Nephron progenitor cell (in vitro differentiated cells): ENCODE results near the gene DPP6.

Experiments
- DNase-seq: peaks from one replicate; pipeline ENCODE4 v3.0.0; 2021
- H3K27ac Mint-ChIP-seq: 2 replicates; pipeline ENCODE4 v1.8.0; 2021; ENCODE audit warnings: mild to moderate bottlenecking, moderate library complexity, mixed read lengths
- H3K27me3 Mint-ChIP-seq: 2 replicates; pipeline ENCODE4 v1.8.0; 2021; ENCODE audit warnings: mild to moderate bottlenecking, low read depth, mixed read lengths; ENCODE audit not compliant: poor library complexity
- H3K36me3 Mint-ChIP-seq: 2 replicates; pipeline ENCODE4 v1.8.0; 2021; ENCODE audit warnings: low read depth, mixed read lengths
- H3K4me1 Mint-ChIP-seq: 2 replicates; pipeline ENCODE4 v1.8.0; 2021; ENCODE audit warnings: mixed read lengths
- H3K4me3 Mint-ChIP-seq: 2 replicates; pipeline ENCODE4 v1.8.0; 2021; ENCODE audit warnings: mild to moderate bottlenecking, moderate library complexity, mixed read lengths
- H3K9me3 Mint-ChIP-seq: 2 replicates; pipeline ENCODE4 v1.8.0; 2021; ENCODE audit warnings: mild to moderate bottlenecking, moderate library complexity, mixed read lengths
- TF ChIP-seq, protein P1 (sequence below): fragments of 200-600 bp; sonication (generic); IDR thresholded peaks from 2 replicates; pipeline ENCODE4 v1.5.0; 2021; ENCODE audit warnings: antibody characterized with exemption

DPP6 gene

DNA sequence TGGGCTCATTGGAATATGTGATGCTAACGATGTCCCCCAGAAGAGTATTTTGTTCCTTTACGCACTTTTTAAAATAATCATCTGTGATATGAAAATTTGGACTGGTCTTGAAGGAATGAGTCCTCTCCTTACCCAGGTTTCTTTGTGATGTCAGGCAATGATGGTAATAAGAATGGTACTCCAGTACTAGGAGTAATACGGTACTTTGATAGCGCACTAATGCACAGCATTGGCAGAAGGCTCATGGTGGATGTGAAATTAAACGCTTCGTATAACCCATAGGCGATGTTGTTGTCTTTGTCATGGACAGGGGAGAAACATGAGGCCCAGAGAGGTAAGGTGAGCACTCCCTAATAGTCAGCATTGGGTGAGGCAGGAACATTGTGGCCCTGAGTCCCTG, 125.4 kb downstream of the DPP6 start:
- no peak for DNase-seq
- Mint-ChIP-seq H3K4me1 (no peaks in the 10 kb centered on the region), H3K36me3 (no peaks in the 10 kb centered on the region), H3K4me3 (no peak overlapping the region), H3K9me3 (no peaks in the 10 kb centered on the region), H3K27ac (no peak overlapping the region), H3K27me3 (peaks cover 18% of the 10 kb centered on the region)
- TF ChIP-seq, protein P1, sequence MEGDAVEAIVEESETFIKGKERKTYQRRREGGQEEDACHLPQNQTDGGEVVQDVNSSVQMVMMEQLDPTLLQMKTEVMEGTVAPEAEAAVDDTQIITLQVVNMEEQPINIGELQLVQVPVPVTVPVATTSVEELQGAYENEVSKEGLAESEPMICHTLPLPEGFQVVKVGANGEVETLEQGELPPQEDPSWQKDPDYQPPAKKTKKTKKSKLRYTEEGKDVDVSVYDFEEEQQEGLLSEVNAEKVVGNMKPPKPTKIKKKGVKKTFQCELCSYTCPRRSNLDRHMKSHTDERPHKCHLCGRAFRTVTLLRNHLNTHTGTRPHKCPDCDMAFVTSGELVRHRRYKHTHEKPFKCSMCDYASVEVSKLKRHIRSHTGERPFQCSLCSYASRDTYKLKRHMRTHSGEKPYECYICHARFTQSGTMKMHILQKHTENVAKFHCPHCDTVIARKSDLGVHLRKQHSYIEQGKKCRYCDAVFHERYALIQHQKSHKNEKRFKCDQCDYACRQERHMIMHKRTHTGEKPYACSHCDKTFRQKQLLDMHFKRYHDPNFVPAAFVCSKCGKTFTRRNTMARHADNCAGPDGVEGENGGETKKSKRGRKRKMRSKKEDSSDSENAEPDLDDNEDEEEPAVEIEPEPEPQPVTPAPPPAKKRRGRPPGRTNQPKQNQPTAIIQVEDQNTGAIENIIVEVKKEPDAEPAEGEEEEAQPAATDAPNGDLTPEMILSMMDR: no peak

DNA sequence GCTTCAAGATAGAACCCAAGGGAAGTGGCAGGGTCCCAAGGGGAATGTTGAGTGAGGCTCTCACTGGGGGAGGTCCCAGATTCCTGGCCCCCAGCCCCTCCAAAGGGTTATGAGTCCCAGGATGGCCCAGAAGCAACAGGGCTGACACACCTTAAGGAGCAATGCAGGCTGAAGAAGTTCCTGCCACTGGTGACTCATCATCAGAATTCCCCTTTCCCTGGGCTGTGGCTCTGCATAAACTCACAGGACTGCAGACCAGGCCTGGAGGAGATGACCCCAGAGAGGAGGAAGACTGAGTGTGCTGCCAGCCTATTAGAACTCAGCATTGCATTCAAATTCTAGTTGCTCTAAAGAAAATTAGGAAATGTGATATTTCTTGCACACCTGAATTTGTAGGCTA, 126.7 kb downstream of the DPP6 start:
- H3K4me3 Mint-ChIP-seq: no peak overlapping the region
- H3K27ac Mint-ChIP-seq: no peak overlapping the region
- TF ChIP-seq, protein P1: no peak
- H3K36me3 Mint-ChIP-seq: no peaks in the 10 kb centered on the region
- DNase-seq: no peak
- peaks cover 4% of the 10 kb centered on the region for H3K4me1 Mint-ChIP-seq
- H3K27me3 Mint-ChIP-seq: peaks cover 32% of the 10 kb centered on the region
- H3K9me3 Mint-ChIP-seq: no peaks in the 10 kb centered on the region

DNA sequence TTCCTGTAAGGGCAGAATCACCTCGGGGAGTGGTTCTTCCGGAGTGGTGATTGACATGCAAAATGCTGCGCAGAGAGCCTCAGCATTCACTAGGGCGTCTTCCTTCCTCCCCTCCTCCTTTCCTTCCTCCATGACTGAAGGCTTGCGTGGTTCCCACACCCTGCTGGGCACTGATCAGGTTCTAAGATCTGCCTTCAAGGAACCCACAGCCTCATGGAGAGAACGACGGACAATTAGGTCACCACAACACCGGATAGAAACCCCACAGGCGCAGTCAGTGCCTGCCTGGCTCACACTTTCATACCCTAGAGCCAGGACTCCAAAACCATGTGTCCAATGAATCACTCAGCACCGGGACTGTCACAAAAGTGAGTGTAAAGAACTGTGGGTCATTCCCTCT, 131.3 kb downstream of the DPP6 start:
- no peaks in the 10 kb centered on the region for H3K36me3 Mint-ChIP-seq
- TF ChIP-seq, protein P1: no peak

GRCh38 chr7:154183946-154184345, 131.7 kb downstream of the DPP6 start:
- Mint-ChIP-seq H3K27ac (no peak overlapping the region), H3K36me3 (no peaks in the 10 kb centered on the region), H3K4me3 (no peak overlapping the region), H3K27me3 (peaks cover 43% of the 10 kb centered on the region), H3K4me1 (peaks cover 9% of the 10 kb centered on the region), H3K9me3 (no peaks in the 10 kb centered on the region)
- TF ChIP-seq, protein P1: no peak
- no peak for DNase-seq

More for the DNA sequence above, 131.3 kb downstream of the DPP6 start:
- Mint-ChIP-seq H3K4me3 (no peak overlapping the region), H3K9me3 (no peaks in the 10 kb centered on the region), H3K27me3 (peaks cover 43% of the 10 kb centered on the region), H3K4me1 (peaks cover 9% of the 10 kb centered on the region), H3K27ac (no peak overlapping the region)
- no peak for DNase-seq

GRCh38 chr7:154186811-154187210, 134.6 kb downstream of the DPP6 start:
- peaks cover 32% of the 10 kb centered on the region for H3K27me3 Mint-ChIP-seq
- H3K4me1 Mint-ChIP-seq: peaks cover 9% of the 10 kb centered on the region
- TF ChIP-seq, protein P1: no peak
- H3K36me3 Mint-ChIP-seq: no peaks in the 10 kb centered on the region
- H3K9me3 Mint-ChIP-seq: no peaks in the 10 kb centered on the region
- H3K27ac Mint-ChIP-seq: no peak overlapping the region
- DNase-seq: no peak
- no peak overlapping the region for H3K4me3 Mint-ChIP-seq

DNA sequence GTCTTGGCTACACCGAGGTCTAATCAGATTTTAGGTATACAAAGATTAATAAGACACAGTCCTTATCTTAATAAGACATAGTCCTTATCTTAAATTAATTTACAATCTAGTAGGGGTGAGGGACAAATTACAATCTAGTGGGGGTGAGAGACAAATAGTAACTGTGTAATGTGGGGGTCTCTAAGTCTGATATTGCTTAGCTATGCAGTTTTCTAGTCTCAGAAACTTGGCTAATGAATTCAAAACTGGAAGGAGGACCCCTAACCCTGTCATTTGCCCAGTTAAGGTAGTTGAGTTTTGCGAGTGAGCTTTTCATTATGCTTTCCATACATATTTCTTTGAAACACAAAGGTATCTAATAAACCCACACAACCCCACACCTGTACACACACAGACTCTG, 136.1 kb downstream of the DPP6 start:
- Mint-ChIP-seq H3K36me3 (no peaks in the 10 kb centered on the region), H3K4me1 (peaks cover 9% of the 10 kb centered on the region), H3K9me3 (no peaks in the 10 kb centered on the region), H3K27me3 (peaks cover 23% of the 10 kb centered on the region), H3K4me3 (no peak overlapping the region), H3K27ac (no peak overlapping the region)
- DNase-seq: no peak
- TF ChIP-seq, protein P1: no peak
